Stimulated activated CD8-positive, alpha-beta memory T cell treated with anti-CD3 and anti-CD28 coated beads, Interleukin-2, amount 100 ng/mL, for 1 hour (primary cell): ENCODE measurements around the gene LYPD6.
"Not testable (repeated sequence)": the region's sequence is repeated elsewhere in the genome, so short reads cannot be mapped to it uniquely, and the experiment has no call there.

Experiments
- DNase-seq, 2 donors: peaks; one replicate each; pipeline ENCODE4 v3.0.0-alpha.2; 2020; ENCODE audit warnings: low read depth in 2 of 2

LYPD6 gene

GRCh38 chr2:149451417-149452165 is 121.2 kb downstream of the LYPD6 start:
- DNase-seq = no peak

- DNase-seq = no peak
Observed at GRCh38 chr2:149456285-149456684, 125.9 kb downstream of the LYPD6 start.

DNA sequence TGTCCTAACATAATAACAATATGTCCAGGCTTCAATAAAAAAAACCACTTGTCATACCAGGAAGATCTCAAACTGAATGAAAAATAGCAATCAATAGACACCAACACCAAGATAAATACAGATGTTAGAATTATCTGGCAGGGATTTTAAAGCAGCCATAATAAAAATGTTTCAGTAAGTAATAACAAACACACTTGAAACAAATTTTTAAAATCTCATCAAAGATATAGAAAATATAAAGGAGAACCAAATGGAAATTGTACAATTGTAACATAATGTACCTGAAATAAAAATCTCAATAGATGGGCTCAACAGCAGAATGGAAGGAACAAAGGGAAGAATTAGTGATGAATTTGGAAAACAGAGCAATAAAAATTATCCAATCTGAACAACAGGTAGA is 128.1 kb downstream of the LYPD6 start:
- no peak for DNase-seq

- DNase-seq = no peak
Observed at GRCh38 chr2:149463328-149464002, 133.1 kb downstream of the LYPD6 start.

DNA sequence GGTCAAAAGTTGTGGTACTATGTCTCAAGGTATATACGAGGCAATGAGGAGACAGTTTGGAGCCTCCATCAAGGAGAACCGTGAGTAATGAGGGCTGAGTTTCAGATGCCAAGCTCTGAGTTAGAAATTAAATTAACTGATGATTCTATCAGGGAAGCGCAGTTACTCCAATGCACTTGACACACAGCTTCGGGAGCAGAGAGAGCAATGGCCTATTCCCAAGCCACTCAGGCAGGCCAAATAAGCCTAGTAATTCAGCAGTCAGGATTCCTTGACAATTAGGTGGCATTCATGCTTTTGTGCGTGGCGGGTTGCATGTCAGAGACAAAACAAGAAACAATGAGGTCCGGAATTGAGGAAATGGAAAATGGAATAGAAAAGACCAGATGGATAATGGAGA is 134.0 kb downstream of the LYPD6 start:
- no peak for DNase-seq

DNA sequence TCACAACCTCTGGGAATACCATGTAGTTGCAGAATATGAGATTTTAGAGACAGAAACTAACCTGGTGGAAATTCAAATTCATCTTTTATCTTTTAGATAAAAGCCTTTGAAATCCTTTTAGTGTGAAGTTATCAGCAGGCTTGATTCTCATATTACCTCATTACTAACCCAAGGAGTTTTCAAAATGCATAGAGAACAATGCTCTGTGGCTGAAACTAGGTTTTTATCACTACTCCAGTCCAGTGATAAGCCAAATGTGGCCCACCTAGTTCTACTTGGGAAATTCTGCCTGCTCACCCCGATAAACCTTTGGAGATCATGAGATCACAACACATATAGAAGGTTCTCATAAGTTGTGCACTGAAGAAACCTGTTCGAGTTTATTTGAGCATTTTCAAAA is 135.5 kb downstream of the LYPD6 start:
- DNase-seq = no peak

GRCh38 chr2:149466635-149467034 is 136.2 kb downstream of the LYPD6 start:
- DNase-seq = no peak

- DNase-seq = no peak
Observed at GRCh38 chr2:149467436-149467835, 137.0 kb downstream of the LYPD6 start.

DNA sequence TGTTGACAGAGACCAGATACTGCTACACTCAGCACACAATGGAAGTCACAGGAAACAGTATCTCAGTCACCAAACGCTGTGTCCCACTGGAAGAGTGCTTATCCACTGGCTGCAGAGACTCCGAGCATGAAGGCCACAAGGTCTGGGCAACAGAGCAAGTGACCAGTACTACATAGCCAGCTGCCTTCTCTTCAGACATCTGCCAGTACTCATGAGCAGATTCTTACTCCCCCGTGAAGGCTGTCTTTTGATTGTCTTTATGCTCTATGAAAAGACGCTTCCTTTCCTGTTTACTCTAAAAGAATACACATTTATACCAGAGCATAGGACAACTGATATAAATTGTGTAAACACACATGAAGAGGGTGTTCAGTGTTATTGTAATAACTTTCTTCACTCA is 138.2 kb downstream of the LYPD6 start:
- DNase-seq = no peak

DNA sequence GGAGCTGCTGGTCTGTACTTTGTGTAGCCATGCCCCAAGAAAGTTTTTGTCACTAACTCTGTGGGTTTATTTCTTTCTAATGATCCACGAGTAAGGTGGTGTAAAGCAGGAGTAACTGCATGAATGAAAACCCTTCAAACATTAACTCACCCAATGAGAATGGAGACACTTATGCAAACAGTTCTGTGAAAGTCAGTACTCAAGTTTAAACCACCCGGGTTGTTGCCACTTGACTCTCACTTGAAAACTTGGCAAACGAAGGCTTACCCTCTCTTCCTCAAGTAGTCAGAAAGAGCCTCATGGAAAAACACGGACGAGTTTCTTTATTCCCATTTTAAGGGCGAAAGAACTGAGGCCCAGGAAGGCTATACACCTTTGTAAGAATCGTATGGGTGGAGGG is 139.7 kb downstream of the LYPD6 start:
- no peak for DNase-seq

DNA sequence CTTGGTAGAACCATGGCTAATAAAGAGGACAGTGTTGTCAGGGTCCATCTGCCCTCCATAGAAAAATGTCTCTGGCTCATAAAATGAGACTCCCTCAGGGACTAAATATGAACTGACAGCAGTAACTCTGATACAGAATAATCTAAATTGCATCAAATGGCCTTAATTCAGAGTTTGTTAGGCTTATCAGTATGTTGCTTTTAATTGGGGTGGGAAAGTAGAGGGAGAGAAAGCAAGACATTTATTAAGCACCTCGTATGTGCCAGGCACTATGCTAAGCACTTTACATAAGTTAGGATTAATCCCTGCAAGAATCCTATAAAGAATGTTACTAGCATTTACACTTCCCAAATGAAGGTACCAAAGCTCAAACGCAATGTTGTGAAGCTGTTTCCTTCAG is 142.0 kb downstream of the LYPD6 start:
- no peak for DNase-seq

DNA sequence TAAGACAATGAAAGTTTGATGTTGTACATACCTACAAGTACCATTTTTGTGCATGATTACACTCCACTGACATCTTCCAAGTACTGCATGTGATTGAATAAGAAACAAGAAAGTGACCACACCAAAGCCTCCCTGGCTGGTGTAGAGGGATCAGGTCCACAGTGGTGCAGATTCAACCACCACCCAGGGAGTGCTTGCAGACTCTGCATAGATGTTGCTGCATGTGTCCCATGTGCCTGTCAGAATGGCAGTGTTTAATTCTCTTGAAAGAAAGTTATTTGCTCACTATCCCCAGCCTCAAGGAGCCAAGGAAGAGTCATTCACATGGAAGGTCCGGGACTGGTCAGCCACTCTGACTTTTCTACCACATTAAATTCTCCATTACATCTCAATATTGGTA is 142.7 kb downstream of the LYPD6 start:
- no peak for DNase-seq

DNA sequence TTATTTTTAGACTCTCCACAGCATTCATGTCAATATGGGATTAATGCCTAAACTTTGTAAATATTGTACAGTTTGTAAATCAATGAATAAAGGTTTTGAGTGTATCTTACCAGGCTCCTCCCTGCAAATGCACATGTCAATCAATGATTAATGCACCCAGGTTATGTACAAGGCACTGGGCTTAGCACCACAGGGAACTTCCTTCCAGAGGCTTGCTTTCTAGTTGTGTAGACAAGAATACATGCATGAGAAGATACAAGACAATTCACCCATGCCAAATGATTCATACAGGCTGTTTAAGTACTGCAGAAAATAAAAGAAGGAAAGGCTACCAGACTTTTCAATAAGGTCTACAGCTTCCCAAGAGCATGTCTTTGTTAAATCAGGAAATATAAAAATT is 143.1 kb downstream of the LYPD6 start:
- no peak for DNase-seq

- DNase-seq = no peak
Observed at GRCh38 chr2:149483004-149483605, 152.7 kb downstream of the LYPD6 start.

DNA sequence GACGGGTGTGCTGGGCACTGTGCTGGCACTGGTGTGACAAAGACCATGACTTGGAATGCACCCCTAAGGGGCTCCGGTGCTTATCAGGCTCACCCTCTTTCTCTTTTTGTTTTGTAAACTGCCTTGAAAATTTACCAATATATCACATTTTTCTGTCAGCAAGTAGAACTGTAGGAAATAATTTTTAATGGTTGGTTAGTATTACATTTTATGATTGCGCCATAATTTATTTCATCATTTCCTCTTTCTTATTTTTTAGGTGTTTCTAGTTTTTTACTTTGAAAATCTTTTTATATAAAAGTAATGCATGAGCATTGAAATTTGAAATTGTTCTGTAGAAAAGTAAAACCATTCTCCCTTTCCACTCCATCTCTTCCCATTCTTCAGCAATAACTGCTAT is 156.3 kb downstream of the LYPD6 start:
- DNase-seq = no peak

DNA sequence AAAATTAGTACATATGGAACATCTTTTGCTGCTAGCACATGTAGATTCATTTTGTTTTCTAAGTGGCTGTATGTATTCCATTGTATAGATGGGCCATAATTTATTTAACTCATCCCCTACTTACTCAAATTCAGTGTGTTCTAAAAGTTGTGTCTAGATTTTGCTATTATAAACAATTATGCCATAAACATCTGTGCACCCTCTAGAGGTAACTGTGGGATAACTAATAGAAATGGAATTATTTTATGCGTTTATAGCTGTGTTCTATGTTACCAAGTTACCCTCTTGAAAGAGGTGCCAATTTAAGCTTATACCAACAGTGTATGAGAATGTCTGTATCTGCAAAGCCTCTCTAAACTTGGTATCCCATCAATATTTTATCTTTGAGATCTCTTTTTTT is 156.8 kb downstream of the LYPD6 start:
- no peak for DNase-seq

GRCh38 chr2:149488706-149489440 is 158.5 kb downstream of the LYPD6 start:
- DNase-seq = no peak

GRCh38 chr2:149489452-149489851 is 159.1 kb downstream of the LYPD6 start:
- DNase-seq = no peak

DNA sequence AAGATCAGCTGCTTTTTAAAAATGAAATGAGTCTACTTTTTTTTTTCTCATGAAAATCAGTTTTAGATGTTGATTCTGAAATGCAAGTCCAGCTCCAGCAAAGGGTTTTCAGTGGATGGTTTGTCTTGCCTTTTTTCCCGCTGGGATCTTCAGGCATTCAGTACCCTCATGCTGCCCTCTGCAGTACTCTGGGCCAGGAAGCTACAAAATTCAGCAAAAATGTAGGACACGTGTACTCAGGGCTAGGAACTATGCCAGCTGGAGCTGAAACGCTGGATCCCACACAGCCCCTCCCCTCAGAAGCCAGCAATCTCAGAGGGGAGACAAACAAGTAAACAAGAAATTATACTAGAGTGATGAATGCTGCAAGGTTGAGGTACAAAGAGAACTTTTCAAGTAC is 159.9 kb downstream of the LYPD6 start:
- DNase-seq = no peak

DNA sequence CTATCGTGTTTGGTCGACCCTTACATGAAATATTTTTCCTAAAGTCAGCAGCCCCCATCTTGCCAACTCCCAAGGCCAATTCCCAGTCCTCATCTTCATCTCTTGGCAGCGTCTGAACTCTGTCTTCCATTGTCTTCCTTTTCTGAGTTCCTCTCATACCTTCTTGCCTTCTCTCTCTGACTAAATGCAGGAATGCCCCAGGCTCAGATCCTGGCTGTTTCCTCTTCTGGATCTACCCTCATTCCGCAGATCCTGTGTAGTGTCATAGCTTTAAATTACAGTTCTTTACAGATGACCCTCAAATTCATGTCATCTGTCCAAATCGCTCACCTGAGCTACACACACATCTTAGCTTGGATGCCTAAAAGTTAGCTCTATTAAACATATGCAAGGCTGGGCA is 162.5 kb downstream of the LYPD6 start:
- no peak for DNase-seq

GRCh38 chr2:149499204-149499603 is 168.8 kb downstream of the LYPD6 start:
- DNase-seq = not testable (repeated sequence)

- not testable (repeated sequence) for DNase-seq
Observed at GRCh38 chr2:149506808-149507207, 176.4 kb downstream of the LYPD6 start.
